ENCODE results near the gene LY9. TPM values are rescaled to one million over a fixed set of nuclear protein-coding genes. Genes with fewer than 3 reads are reported as not detected.
A peak's percentile ranks its signal among the peaks of the same experiment; 100 is the strongest.
"Not testable (repeated sequence)": the region's sequence is repeated elsewhere in the genome, so short reads cannot be mapped to it uniquely, and the experiment has no call there.

The LY9 gene
- total and polyA plus RNA-seq, 2 donors from 2014 or later = 0.41 to 3.5 TPM

DNA sequence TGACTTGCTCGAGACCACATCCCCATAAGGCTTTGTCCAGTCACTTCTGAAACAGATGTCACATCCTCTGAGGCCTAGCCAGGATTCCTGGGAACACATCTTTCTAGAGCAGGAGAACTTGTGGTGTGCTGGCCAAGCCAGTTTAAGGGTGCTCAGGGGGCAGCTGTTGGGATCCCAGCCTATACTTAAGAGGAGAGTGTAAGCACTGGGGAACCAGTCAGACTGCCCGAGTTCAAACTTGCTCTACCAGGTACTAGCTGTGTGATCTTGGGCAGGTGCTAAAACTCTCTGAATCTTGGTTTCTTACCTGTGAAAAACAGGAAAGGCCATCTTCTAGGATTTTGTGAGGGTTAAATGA lies 15.6 kb upstream of the LY9 start:
- no peak for TF ChIP-seq CTCF (IDR thresholded peaks at IDR 0.05; ENCODE audit: borderline replicate concordance, extremely low read depth, insufficient read depth)
- H3K27ac ChIP-seq (ENCODE audit: low read depth in 2 of 2, low read length in 2 of 2) = no peak overlapping the region
- no peak for DNase-seq

DNA sequence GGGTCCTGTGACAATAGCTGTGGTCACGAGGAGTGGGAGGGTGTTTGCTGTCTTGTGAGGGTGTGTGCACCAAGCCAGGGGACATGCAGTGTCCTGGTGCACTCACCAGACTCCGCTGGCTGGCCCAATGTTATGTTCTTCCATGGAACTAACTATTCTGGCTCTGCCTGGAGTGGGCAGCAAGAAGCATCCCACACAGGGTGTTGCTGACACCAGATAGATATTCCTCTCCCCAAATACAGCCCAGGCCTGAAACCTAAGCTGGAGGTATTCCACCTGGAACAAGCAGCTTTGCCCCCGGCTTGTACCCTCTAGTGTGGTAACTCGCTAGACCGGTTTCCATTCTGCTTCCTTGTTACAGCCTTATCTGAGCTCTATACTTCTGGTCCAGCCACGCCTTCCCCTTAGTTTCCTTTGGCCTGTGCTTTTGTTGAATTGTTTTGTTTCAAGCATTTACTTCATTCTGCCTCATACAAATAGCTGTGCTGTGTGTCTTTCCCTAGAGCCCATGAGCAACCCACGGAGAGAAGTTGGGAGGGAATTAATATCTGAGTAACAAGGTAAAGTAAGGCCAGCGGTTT lies 14.7 kb upstream of the LY9 start:
- Histone ChIP-seq H3K27ac (ENCODE audit: low read depth in 2 of 2, low read length in 2 of 2) (no peak overlapping the region), H3K4me3 (ENCODE audit: low read length in 3 of 3) (no peak overlapping the region), H3K27me3 (ENCODE audit: control insufficient read depth, insufficient read depth, low read length) (no peaks in the 10 kb centered on the region), H3K4me1 (ENCODE audit: control insufficient read depth in 2 of 3, insufficient read depth in 2 of 3, low read depth in 1 of 3, low read length in 3 of 3) (no peaks in the 10 kb centered on the region), H3K9me3 (ENCODE audit: control insufficient read depth in 2 of 3, insufficient read depth in 1 of 3, low read length in 3 of 3) (no peaks in the 10 kb centered on the region), H3K9ac (ENCODE audit: low read length in 3 of 3) (no peak overlapping the region), H3K36me3 (ENCODE audit: control insufficient read depth in 2 of 3, insufficient read depth in 3 of 3, low read length in 3 of 3) (no peaks in the 10 kb centered on the region)
- intact Hi-C loops (cut with DNase I) = no loop called here
- TF ChIP-seq CTCF (IDR thresholded peaks at IDR 0.05; ENCODE audit: borderline replicate concordance, extremely low read depth, insufficient read depth) = no peak
- FAIRE-seq = no peak
- peak in 4 of 5 donors; percentile 36 to 79 (median 72) for DNase-seq

More for the DNA sequence above, 15.6 kb upstream of the LY9 start:
- Histone ChIP-seq H3K9me3 (ENCODE audit: control insufficient read depth in 2 of 3, insufficient read depth in 1 of 3, low read length in 3 of 3) (no peaks in the 10 kb centered on the region), H3K4me1 (ENCODE audit: control insufficient read depth in 2 of 3, insufficient read depth in 2 of 3, low read depth in 1 of 3, low read length in 3 of 3) (no peaks in the 10 kb centered on the region), H3K27me3 (ENCODE audit: control insufficient read depth, insufficient read depth, low read length) (no peaks in the 10 kb centered on the region), H3K36me3 (ENCODE audit: control insufficient read depth in 2 of 3, insufficient read depth in 3 of 3, low read length in 3 of 3) (no peaks in the 10 kb centered on the region), H3K9ac (ENCODE audit: low read length in 3 of 3) (no peak overlapping the region), H3K4me3 (ENCODE audit: low read length in 3 of 3) (no peak overlapping the region)
- intact Hi-C loops (cut with DNase I) = no loop called here
- FAIRE-seq = no peak

GRCh38 chr1:160781914-160782689 lies 13.9 kb upstream of the LY9 start:
- H3K4me3 ChIP-seq (ENCODE audit: low read length in 3 of 3) = no peak overlapping the region
- no peak for FAIRE-seq
- no peak for TF ChIP-seq CTCF (IDR thresholded peaks at IDR 0.05; ENCODE audit: borderline replicate concordance, extremely low read depth, insufficient read depth)
- H3K9me3 ChIP-seq (ENCODE audit: control insufficient read depth in 2 of 3, insufficient read depth in 1 of 3, low read length in 3 of 3) = no peaks in the 10 kb centered on the region
- no peak overlapping the region for H3K9ac ChIP-seq (ENCODE audit: low read length in 3 of 3)
- intact Hi-C loops (cut with DNase I) = no loop called here
- no peak for DNase-seq
- no peaks in the 10 kb centered on the region for H3K27me3 ChIP-seq (ENCODE audit: control insufficient read depth, insufficient read depth, low read length)
- H3K4me1 ChIP-seq (ENCODE audit: control insufficient read depth in 2 of 3, insufficient read depth in 2 of 3, low read depth in 1 of 3, low read length in 3 of 3) = no peaks in the 10 kb centered on the region
- H3K27ac ChIP-seq (ENCODE audit: low read depth in 2 of 2, low read length in 2 of 2) = no peak overlapping the region
- no peaks in the 10 kb centered on the region for H3K36me3 ChIP-seq (ENCODE audit: control insufficient read depth in 2 of 3, insufficient read depth in 3 of 3, low read length in 3 of 3)

- H3K9me3 ChIP-seq (ENCODE audit: control insufficient read depth in 2 of 3, insufficient read depth in 1 of 3, low read length in 3 of 3); FAIRE-seq; DNase-seq; H3K27me3 ChIP-seq (ENCODE audit: control insufficient read depth, insufficient read depth, low read length); H3K4me3 ChIP-seq (ENCODE audit: low read length in 3 of 3); H3K36me3 ChIP-seq (ENCODE audit: control insufficient read depth in 2 of 3, insufficient read depth in 3 of 3, low read length in 3 of 3); H3K27ac ChIP-seq (ENCODE audit: low read depth in 2 of 2, low read length in 2 of 2); intact Hi-C loops (cut with DNase I); H3K4me1 ChIP-seq (ENCODE audit: control insufficient read depth in 2 of 3, insufficient read depth in 2 of 3, low read depth in 1 of 3, low read length in 3 of 3); H3K9ac ChIP-seq (ENCODE audit: low read length in 3 of 3): not testable (repeated sequence)
Measured at GRCh38 chr1:160782988-160783765, 12.8 kb upstream of the LY9 start.
